C4-2B (cell line): ENCODE data around the gene PRKAG1.

ENCODE experiments used
- ZFX ChIP-seq: fragments of 450-650 bp; IDR thresholded peaks from 2 replicates; pipeline ENCODE4 v1.6.1; 2017
- TF ChIP-seq, protein P1 (sequence below): fragments of 450-650 bp; conservative IDR thresholded peaks from 2 replicates; pipeline ENCODE4 v1.5.1; 2017; ENCODE audit warnings: mild to moderate bottlenecking

- TF ChIP-seq, protein P1, sequence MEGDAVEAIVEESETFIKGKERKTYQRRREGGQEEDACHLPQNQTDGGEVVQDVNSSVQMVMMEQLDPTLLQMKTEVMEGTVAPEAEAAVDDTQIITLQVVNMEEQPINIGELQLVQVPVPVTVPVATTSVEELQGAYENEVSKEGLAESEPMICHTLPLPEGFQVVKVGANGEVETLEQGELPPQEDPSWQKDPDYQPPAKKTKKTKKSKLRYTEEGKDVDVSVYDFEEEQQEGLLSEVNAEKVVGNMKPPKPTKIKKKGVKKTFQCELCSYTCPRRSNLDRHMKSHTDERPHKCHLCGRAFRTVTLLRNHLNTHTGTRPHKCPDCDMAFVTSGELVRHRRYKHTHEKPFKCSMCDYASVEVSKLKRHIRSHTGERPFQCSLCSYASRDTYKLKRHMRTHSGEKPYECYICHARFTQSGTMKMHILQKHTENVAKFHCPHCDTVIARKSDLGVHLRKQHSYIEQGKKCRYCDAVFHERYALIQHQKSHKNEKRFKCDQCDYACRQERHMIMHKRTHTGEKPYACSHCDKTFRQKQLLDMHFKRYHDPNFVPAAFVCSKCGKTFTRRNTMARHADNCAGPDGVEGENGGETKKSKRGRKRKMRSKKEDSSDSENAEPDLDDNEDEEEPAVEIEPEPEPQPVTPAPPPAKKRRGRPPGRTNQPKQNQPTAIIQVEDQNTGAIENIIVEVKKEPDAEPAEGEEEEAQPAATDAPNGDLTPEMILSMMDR, result no peak
- TF ChIP-seq ZFX, result no peak
These were observed 64.5 kb downstream of the PRKAG1 start for GRCh38 chr12:48954061-48954460.
